HUDEP-2 (cell line): Measurements from ENCODE around the gene HBE1.

Experiments used
- DNase-seq, 76 experiments: peaks; one replicate each; lab custom pipeline; 2025; ENCODE audit not compliant: unreplicated experiment in 76 of 76; lab: John Stamatoyannopoulos, UW

The HBE1 gene

GRCh38 chr11:5286351-5286750, 16.6 kb upstream of the HBE1 start:
- no peak for DNase-seq

DNA sequence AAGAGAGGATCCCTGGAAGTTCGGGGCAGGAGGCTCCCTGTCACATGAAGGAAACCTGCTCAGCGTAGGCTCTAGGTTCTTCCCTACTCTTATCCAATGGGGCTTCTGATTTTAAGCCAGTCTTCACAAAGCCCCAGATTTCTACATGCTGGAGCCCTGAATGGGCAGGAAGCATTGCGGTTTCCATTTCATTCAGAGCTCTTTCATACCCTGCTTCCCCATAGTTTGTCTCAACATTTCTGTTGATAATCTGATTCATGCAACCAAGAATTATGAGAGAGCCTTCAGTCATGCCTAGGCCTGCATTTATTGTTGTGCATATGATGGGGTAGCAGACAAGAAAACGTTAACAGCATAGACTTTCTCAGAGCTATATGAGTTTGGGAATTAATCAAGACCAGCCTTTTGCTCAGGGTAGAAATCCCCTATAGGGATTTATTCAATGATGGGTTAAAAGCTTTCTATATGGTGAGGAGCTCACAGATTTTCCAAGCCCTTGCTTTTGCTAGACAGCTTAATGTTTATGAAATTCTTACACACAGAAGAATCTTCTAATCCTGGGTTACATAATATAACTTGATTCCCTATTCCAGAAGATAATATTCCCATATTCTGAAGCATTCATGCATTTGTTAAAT, 16.1 kb upstream of the HBE1 start:
- peak in 1 of 76 experiments; percentile 31 for DNase-seq

DNA sequence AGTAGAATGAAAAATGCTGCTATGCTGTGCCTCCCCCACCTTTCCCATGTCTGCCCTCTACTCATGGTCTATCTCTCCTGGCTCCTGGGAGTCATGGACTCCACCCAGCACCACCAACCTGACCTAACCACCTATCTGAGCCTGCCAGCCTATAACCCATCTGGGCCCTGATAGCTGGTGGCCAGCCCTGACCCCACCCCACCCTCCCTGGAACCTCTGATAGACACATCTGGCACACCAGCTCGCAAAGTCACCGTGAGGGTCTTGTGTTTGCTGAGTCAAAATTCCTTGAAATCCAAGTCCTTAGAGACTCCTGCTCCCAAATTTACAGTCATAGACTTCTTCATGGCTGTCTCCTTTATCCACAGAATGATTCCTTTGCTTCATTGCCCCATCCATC, 14.9 kb upstream of the HBE1 start:
- peak in 70 of 76 experiments; percentile 55 to 98 (median 90) for DNase-seq

DNA sequence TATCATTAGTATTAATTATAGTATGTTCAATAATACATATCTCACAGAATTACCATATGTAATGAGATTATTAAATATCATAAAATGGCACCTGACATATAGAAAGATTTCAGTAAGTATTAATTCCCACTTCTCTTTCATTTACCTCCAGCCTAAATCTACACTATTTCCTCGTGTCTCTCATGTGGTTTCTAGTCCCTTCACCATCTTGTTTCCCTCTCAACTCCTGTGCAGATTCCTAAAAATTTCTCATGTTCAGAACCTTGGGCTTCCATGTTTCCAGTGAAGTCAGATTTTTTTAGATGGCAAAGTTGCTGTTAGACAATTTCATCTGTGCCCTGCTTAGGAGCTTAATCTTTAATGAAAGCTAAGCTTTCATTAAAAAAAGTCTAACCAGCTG, 14.1 kb upstream of the HBE1 start:
- no peak for DNase-seq

GRCh38 chr11:5283086-5283485, 13.3 kb upstream of the HBE1 start:
- DNase-seq: no peak

- no peak for DNase-seq
These were observed 12.9 kb upstream of the HBE1 start for GRCh38 chr11:5282628-5283027.

DNA sequence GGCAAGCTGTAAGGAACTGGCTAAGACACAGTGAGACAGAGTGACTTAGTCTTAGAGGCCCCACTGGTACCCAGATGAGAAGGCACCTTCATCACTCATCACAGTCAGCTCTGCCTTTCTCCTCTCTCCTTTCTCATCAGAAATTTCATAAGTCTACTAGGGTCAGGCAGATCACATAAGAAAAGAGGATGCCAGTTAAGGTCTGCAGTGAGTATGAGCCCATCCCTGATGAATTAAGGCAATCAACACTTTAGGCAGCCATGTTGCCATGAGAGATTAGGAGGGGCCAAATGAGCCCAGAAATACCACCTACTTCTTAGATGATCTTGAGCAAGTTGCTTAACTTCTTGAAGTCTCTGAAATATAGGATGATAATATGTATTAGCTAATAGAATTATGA, 11.9 kb upstream of the HBE1 start:
- DNase-seq: no peak

- DNase-seq: peak in 70 of 76 experiments; percentile 65 to 99 (median 92)
These were observed 10.9 kb upstream of the HBE1 start for GRCh38 chr11:5280582-5281102.

DNA sequence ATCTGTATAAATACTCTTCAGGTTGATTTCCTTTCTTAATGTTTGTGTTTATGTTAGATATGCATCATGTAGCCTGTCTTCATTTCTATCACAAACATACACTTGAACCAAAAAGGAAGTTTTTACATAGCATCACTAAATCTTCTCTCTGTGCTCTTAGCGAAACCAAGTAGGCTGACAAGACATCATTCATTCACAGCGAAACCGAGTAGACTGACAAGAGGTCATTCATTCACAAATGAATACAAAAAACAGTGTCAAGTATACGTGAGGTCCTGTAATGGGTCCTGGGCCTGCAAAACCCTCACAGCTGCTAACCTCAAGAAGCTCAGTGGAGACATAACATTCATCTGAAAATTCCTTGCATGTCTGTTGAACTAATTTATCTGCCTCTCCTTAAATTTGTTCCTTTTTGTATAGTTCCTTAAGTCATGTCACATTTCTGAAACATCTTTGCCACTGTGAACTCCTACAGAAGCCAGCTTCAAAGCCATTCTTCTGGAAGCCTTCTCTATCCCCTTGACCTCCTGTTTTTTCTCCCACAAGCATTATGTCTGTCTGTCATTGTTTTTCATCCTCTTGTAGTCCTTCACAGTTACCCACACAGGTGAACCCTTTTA, 9.8 kb upstream of the HBE1 start:
- no peak for DNase-seq

- DNase-seq: no peak
These were observed 8.2 kb upstream of the HBE1 start for GRCh38 chr11:5277807-5278382.

DNA sequence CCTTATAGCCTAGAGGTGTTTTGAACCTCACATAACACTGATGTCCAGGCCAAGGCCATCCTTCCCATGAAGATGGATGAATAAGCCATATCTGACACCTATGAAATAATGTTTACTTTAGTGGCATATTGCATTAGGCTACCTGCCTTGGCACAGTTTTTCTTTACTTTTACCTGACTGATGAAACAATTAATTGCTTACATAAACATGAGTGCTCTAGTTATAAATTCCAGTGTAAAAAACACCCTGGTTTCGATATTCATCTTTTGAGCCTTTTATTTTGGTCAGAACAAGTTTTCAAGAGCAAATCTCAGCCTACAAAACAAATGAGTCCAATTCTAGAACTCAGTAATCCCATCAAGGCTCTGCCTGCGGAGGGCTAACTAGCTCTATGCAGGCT, 7.0 kb upstream of the HBE1 start:
- DNase-seq: no peak

DNA sequence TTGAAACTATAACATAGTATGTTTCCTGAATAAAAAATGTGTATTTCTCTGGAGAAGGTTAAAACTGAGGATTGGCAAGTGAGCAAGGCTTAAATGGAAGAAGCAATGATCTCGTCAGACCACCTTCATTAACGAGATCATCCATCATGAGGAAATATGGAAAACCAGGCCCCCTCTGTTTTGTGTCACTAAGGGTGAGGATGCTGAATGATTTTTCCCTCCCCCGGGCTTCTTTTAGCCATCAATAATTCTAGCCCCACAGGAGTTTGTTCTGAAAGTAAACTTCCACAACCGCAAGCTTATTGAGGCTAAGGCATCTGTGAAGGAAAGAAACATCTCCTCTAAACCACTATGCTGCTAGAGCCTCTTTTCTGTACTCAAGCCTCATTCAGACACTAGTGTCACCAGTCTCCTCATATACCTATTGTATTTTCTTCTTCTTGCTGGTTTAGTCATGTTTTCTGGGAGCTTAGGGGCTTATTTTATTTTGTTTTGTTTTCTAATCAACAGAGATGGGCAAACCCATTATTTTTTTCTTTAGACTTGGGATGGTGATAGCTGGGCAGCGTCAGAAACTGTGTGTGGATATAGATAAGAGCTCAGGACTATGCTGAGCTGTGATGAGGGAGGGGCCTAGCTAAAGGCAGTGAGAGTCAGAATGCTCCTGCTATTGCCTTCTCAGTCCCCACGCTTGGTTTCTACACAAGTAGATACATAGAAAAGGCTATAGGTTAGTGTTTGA, 5.8 kb upstream of the HBE1 start:
- peak in 68 of 76 experiments; percentile 33 to 96 (median 80) for DNase-seq

DNA sequence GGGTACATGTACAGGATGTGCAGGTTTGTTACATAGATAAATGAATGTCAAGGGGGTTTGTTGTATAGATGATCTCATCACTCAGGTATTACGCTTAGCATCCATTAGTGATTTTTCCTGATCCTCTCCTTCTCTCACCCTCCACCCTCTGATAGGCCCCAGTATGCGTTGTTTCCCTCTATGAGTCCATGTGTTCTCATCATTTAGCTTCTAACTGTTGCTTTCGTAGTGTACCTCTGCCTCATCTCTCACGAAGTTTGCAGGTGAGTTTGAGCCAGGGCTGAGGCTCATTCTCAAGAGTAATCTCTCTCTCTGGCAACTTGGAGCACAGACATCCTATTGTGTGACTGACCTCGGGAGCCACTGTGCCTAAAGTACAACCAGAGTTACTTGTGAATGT, 4.7 kb upstream of the HBE1 start:
- DNase-seq: no peak

DNA sequence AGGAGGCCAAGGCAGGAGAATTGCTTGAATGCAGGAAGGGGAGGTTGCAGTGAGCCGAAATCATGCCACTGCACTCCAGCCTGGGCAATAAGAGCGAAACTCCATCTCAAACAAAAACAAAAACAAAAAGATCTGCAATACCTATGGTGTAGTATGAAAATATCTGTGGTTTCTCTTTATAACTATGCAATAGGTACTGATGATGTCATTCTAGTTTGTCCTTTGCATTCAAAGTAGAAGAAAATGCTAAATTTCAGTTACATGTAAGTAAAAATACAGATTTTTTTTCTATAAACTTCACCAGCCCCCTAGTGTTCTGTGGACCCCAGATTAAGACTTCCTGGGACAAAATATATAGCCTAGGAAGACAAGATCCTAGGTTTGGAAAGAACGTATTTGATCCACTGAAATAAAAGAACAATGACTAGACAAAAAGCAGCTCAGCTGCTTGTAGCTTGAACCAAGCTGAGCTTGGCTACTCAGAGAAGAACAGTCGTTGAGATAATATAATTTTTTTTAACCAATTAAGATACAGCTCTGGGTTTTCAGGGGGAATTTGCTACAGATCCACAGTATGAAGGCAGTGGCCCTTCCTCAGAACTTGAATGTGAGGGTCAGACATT, 2.8 kb upstream of the HBE1 start:
- DNase-seq: no peak

- DNase-seq: no peak
These were observed 2.6 kb downstream of the HBE1 start for GRCh38 chr11:5267033-5267563.

- DNase-seq: no peak
These were observed 3.1 kb downstream of the HBE1 start for GRCh38 chr11:5266609-5267008.

DNA sequence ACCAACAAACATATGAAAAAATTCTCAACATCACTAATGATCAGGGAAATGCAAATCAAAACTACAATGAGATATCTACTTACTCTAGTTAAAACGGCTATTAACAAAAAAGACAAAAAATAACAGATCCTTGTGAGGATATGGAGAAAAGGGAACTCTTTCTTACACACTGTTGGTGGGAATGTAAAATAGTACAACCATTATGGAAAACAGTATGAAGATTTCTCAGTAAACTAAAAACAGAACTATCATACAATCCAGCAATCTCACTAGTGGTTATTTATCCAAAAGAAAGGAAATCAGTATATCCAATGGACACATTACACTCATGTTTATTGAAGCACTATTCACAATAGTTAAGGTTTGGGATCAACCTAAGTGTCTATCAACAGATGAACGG, 3.9 kb downstream of the HBE1 start:
- DNase-seq: no peak

DNA sequence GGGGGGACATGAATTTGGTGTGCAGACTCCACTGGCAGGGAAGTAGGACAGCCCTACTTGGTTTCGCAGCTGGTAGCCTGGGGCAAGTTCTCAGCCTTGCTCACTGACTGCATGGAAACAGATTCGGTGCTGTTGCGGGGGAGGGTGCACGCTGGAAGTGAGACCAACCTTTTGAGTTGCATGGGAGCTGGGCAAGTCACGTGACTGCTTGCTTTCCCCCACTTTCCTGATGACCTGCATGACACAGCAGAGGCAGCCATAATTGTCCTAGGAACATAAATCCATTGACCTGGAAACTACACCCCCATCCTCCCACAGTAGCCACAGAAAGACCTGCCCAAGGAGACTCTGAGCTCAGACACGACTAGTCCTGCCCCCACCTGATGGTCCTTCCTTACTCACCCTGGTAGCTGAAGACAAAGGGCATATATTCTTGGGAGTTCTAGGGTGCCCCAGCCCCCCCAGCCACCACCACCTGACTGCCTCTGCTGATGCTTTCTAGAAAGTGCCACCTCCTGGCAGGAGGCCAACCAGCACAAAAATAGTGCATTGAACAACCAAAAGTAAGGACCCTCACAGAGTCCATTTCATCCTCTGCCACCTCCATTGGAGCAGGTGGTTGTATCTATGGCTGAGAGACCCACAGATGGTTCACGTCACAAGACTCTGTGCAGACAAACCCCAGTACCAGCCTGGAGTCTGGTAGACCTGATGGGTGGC, 11.0 kb downstream of the HBE1 start:
- DNase-seq: no peak

DNA sequence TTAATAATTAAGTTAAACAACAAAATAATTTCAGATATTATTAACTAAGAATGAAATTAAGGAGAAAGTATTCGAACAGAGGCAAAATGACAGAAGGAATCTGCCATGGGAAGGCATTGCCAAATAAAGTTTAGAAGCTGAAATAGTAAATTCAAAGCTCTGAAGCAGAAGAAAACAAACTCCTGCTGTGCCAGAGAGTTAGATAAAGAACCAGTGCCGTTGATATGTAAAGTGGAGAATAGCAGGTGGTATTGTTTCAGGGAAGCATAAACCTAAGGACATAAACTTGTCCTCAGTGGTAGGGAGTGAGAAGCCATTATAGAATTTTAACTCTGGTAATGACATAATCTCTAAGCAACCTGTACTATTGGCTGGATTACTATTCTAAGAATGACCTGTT, 12.4 kb downstream of the HBE1 start:
- no peak for DNase-seq
